T follicular helper cell (primary cell): ENCODE data around the gene STAT4.

Experiments
- DNase-seq: peaks from one replicate; pipeline ENCODE4 v3.0.0-alpha.2; 2020; ENCODE audit warnings: low read depth

Gene STAT4

DNA sequence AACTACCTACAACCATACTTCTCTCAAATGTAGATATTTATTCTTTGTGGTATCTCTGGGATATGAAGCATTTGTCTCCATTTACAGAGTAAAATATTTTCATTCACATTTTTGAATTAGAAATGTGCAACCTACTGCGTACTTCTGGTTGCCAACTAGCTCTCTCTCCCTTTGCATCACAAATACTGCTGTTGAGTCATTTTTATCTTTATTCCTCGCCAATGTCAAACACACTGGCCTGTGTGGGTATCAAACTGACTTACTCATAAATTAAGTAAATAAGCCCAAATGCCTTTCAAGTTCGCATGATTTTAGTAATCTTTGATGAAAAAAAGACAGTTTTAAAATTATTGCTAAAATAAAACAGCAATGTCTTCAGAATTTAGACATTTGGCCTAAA is 67.3 kb downstream of the STAT4 start:
- no peak for DNase-seq

GRCh38 chr2:191082321-191082720 is 68.5 kb downstream of the STAT4 start:
- no peak for DNase-seq

DNA sequence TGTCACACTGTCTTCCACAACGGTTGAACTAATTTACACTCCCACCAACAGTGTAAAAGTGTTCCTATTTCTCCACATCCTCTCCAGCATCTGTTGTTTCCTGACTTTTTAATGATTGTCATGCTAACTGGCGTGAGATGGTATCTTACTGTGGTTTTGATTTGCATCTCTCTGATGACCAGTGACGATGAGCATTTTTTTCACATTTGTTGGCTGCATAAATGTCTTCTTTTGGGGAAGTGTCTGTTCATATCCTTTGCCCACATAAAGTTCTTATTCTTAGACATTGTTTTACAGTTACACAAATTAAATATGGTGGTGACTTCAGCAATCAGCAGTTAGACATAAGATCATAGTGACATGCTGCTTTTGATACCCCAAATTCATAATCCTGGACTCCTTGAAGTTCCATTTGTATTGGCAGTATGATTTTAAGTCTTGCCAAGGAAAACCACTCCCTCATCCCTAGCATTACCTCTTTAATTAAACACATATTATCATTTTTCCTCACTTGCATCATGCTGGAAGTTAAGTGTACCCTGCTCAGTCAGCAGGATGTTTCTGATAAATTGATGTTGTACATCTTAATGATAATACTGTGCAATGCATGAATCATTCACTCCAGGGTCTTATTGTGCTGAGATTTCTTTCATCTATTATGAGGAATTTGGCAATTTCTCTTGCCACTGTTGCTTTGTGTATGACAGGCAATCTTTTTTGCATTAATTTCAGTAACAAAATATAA is 69.2 kb downstream of the STAT4 start:
- no peak for DNase-seq

DNA sequence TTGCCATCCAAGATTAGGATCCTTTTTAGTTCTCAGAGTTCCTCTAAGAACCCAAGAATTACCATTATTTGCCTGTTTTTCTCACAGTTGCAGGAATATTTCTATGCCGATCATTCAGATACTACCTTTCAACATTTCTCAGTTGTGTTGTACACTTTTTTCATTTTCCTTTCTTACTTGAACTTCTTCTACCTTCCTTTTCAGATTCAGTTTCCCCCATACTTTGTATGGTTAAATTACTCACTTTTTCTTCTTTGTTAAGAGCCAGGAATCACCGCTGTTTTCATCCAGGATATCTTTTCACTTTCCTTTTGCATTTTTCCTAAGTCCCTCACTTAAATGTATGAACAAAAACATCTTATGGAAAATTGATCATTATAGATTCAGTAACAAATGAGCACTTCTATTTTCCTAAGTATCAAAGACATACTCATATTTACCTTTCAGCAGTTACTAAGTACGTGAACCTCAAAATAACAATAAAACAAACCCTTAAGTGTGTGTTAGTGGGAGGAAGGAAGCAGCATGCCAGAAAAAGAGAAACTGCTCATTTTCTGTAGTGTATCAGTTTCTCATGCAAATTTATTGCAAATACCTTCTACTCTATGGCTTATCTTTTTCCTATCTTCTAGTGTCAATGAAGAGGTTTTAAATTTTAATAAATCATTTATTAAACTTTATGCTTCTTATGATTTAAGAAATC is 72.5 kb downstream of the STAT4 start:
- no peak for DNase-seq

DNA sequence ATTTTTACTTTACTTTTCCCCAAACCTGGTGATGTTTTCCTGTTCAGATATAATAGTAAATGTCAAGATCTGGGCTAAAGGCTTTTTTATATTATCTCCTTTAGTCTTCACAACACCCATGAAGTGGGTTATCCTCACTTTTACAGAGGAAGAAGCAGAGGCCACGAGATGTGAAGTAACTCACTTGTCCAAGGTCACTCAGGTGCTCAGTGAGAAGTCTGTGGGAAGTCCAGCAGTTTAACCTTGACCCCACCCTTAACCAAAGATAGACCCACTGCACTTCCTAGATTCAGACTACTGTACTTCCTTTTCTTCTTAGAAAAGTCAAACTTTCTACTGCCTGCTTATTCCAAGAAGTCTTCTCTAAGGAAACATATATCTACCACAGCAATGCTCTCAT is 80.5 kb downstream of the STAT4 start:
- no peak for DNase-seq

GRCh38 chr2:191069606-191070005 is 81.2 kb downstream of the STAT4 start:
- no peak for DNase-seq

GRCh38 chr2:191066919-191067233 is 83.9 kb downstream of the STAT4 start:
- DNase-seq = no peak

- DNase-seq = no peak
These were observed 84.4 kb downstream of the STAT4 start for GRCh38 chr2:191066197-191066918.

- no peak for DNase-seq
These were observed 85.0 kb downstream of the STAT4 start for GRCh38 chr2:191065785-191066184.

DNA sequence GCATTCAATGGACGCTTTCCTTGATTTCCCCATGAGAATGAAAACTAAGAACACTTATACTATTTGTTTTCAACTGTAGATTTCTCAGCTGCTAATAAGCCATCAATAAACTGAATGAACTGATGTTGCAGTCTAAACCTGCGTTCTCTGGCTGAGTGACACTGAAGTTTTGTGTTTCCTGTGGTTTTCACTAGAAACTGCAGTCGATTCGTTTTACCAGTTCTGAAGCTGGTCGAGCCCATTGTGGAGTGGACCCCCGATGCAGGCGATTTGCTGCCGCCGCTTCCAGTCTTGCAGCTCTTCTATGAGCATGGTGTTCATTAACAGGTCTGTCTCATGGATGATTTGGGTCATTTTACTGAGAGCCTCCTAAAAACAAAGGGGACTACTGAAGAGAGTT is 86.2 kb downstream of the STAT4 start:
- DNase-seq = no peak

DNA sequence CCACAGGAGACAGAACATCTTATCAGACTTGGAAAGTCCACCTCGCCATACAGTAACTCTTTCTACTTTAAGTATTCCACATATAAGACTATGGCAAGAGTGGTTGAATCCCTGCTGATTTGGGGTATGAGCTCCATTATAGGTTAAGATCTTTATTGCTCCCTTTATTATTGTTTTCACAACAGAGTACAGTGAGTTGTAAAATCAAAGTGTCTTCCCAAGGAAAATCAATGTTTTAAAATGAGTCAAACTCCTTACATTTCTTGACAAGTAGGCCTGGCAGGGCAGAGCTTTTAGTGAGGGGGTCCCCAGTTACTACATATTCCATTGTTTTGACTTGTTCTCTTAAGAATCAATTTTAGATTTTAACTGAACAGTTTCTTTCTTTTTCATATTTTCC is 87.2 kb downstream of the STAT4 start:
- no peak for DNase-seq

DNA sequence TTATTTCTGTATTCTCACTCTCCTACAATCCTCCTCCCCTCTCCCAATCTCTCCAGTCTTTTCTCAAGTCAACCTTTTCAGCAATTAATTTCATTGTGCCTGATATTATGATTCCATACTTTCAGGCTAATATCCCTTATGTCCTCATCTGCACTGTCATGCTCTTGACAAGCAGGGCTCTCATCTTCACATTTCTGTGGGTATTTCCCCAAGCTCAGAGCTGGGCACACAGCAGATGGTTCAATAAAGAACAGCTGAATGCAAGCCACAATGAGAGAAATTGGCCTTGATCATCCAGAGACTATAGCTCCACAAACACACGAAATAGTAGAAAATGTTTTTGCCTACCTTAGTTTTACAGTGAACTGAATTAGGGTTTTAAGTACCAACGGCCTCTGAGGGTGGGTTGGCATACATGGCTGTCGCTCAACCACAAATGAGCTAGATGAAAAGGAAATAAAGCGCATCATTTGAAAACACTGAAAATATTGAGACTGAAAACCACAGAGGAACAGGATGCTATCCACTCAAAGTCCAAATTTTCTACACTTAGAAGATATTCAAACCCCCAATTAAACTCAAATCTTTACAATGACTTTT is 89.3 kb downstream of the STAT4 start:
- peak; percentile 11 for DNase-seq

GRCh38 chr2:191059308-191059707 is 91.5 kb downstream of the STAT4 start:
- no peak for DNase-seq

GRCh38 chr2:191056228-191056627 is 94.6 kb downstream of the STAT4 start:
- no peak for DNase-seq

DNA sequence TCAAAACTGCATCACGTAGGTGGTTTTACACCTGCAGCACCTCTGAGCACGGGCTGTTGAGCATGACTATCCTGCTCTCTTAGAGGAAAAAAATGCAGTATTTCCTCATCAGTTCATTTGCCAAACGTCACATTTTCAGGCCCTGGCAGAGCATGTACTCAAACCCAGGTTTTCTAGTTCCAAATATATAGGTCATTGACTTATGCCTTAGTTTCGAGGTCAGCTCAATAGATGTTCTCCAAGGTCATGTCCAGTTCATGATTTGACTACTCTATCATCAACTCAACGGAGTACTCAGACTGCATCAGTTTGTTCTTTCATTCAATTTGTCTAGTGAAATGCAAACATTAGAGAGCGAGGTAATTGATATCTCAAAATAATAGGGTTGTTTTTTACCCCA is 97.5 kb downstream of the STAT4 start:
- no peak for DNase-seq

GRCh38 chr2:191051825-191052778 is 98.7 kb downstream of the STAT4 start:
- no peak for DNase-seq

GRCh38 chr2:191051177-191051576 is 99.6 kb downstream of the STAT4 start:
- DNase-seq = no peak

- DNase-seq = no peak
These were observed 100.2 kb downstream of the STAT4 start for GRCh38 chr2:191050640-191050987.

DNA sequence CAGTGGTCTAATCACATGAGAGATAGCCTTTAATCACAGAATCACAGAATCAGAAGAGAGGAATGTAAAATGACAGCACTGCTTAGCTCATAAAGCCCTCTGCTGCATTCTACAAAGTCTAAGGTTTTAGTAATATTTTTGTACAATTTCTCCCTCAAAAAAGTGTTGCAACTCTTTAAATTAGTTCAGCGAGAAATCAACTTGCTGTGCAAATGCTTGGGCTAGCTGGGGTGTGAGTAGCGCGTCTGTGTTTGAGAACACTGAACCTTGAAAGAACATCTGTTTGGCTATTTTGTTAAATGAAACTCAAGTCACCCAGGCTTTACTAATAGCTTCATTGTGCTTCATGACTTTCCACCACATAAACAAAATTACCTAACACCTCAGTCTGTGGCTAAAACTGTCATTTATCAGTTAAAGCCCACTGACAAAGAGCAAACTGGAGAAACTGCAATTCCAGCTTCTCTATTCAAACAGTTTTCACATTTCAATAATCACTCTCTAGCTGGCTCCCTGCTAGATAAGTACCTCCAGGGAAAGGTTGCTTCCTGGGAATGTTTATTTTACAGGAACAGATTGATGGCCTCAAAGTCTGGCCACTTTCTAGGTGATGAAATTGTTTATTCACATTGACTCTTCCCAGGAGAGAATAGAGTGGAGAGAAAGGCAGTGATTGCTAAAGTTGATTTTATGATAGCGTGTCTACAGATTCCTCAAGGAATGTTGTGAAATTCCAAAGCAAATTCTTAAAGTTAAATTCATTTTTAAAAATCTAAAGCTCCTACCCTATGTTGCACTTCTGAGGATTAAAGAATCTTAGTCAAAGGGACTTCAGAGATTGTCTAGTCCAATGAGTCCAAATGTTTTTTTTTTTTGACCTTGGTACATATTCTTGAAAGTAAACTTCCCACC is 100.8 kb downstream of the STAT4 start:
- DNase-seq = no peak

DNA sequence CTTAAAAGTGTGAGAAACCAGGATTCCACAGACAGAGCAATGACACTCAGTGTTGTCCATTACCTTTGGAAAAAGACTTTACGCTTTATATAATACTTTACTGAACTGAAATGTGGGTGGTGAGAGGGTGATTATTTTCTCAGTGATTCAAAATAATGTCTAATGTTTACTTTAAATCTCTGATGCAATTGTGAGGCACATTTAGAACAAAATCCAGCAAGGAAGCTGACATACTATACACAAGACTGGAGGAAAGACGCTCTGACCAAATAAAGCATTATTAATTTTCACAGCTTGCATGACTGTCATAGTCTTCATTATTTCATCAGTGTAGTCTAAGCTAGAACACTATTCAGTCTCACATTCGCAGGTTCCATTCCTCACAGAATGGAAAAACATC is 102.7 kb downstream of the STAT4 start:
- DNase-seq = no peak

GRCh38 chr2:191045141-191045540 is 105.7 kb downstream of the STAT4 start:
- no peak for DNase-seq
